AG09309 (cell line): Measurements from ENCODE around the gene PORCN.
A peak's percentile ranks its signal among the peaks of the same experiment; 100 is the strongest.

ENCODE experiments used
- DNase-seq: peaks from one replicate; pipeline ENCODE4 v3.0.0-alpha.2; 2010; ENCODE audit warnings: low read depth
- H3K4me3 ChIP-seq: 2 replicates; pipeline ENCODE4 v1.5.1; 2011; ENCODE audit warnings: mild to moderate bottlenecking, low read depth, low read length, moderate library complexity; ENCODE audit not compliant: control insufficient read depth
- CTCF ChIP-seq: IDR thresholded peaks from 2 replicates; pipeline ENCODE4 v1.5.1; 2011; ENCODE audit warnings: mild to moderate bottlenecking, low read depth, low read length, inconsistent platforms; ENCODE audit not compliant: insufficient read depth, control insufficient read depth; ENCODE audit errors: missing control alignments

The PORCN gene

GRCh38 chrX:48504261-48504660, 4.5 kb upstream of the PORCN start:
- H3K4me3 ChIP-seq: no peak overlapping the region
- no peak for DNase-seq
- TF ChIP-seq CTCF: no peak

GRCh38 chrX:48505481-48505880, 3.3 kb upstream of the PORCN start:
- DNase-seq: no peak
- TF ChIP-seq CTCF: no peak
- no peak overlapping the region for H3K4me3 ChIP-seq

GRCh38 chrX:48507246-48507645, 1.5 kb upstream of the PORCN start:
- TF ChIP-seq CTCF: no peak
- no peak overlapping the region for H3K4me3 ChIP-seq
- DNase-seq: no peak

GRCh38 chrX:48509245-48509590, 426 bp downstream of the PORCN start:
- no peak for TF ChIP-seq CTCF
- DNase-seq: no peak

GRCh38 chrX:48509619-48510018, 827 bp downstream of the PORCN start:
- TF ChIP-seq CTCF: no peak
- DNase-seq: no peak
- peak overlapping the region; percentile 94 for H3K4me3 ChIP-seq

More at GRCh38 chrX:48509245-48509590, 426 bp downstream of the PORCN start:
- H3K4me3 ChIP-seq: peak overlapping the region; percentile 94

- DNase-seq: no peak
- H3K4me3 ChIP-seq: no peak overlapping the region
- peak; percentile 49 for TF ChIP-seq CTCF
Measured at GRCh38 chrX:48511560-48511959, 2.8 kb downstream of the PORCN start.

- no peak overlapping the region for H3K4me3 ChIP-seq
- TF ChIP-seq CTCF: no peak
- DNase-seq: no peak
Measured at GRCh38 chrX:48512371-48512935, 3.7 kb downstream of the PORCN start.
